ENCODE data around the gene PAX2.

The PAX2 gene

GRCh38 chr10:100761191-100761590 lies 15.8 kb downstream of the PAX2 start:
- DNase-seq, result no peak

GRCh38 chr10:100763043-100763747 lies 17.8 kb downstream of the PAX2 start:
- DNase-seq, result no peak

- DNase-seq, result no peak
Observed at GRCh38 chr10:100766693-100767421, 21.5 kb downstream of the PAX2 start.

- no peak for DNase-seq
Observed at GRCh38 chr10:100767422-100767775, 22.0 kb downstream of the PAX2 start.

GRCh38 chr10:100769481-100769880 lies 24.1 kb downstream of the PAX2 start:
- no peak for DNase-seq

GRCh38 chr10:100773646-100774045 lies 28.3 kb downstream of the PAX2 start:
- DNase-seq, result no peak

GRCh38 chr10:100774223-100774622 lies 28.8 kb downstream of the PAX2 start:
- no peak for DNase-seq

GRCh38 chr10:100774876-100775275 lies 29.5 kb downstream of the PAX2 start:
- DNase-seq, result no peak

GRCh38 chr10:100775386-100775785 lies 30.0 kb downstream of the PAX2 start:
- no peak for DNase-seq

- DNase-seq, result no peak
Observed at GRCh38 chr10:100775871-100776270, 30.5 kb downstream of the PAX2 start.

- no peak for DNase-seq
Observed at GRCh38 chr10:100776671-100777070, 31.3 kb downstream of the PAX2 start.

GRCh38 chr10:100779329-100779728 lies 33.9 kb downstream of the PAX2 start:
- no peak for DNase-seq

GRCh38 chr10:100780324-100780723 lies 34.9 kb downstream of the PAX2 start:
- no peak for DNase-seq

GRCh38 chr10:100781145-100781665 lies 35.8 kb downstream of the PAX2 start:
- no peak for DNase-seq

- DNase-seq, result no peak
Observed at GRCh38 chr10:100782461-100783244, 37.3 kb downstream of the PAX2 start.

GRCh38 chr10:100784126-100784525 lies 38.7 kb downstream of the PAX2 start:
- DNase-seq, result no peak

- DNase-seq, result no peak
Observed at GRCh38 chr10:100786591-100786990, 41.2 kb downstream of the PAX2 start.

- no peak for DNase-seq
Observed at GRCh38 chr10:100788002-100788903, 42.9 kb downstream of the PAX2 start.

GRCh38 chr10:100790761-100791208 lies 45.4 kb downstream of the PAX2 start:
- no peak for DNase-seq

- no peak for DNase-seq
Observed at GRCh38 chr10:100791369-100792058, 46.1 kb downstream of the PAX2 start.

- no peak for DNase-seq
Observed at GRCh38 chr10:100792574-100792973, 47.2 kb downstream of the PAX2 start.

- DNase-seq, result no peak
Observed at GRCh38 chr10:100793055-100793454, 47.7 kb downstream of the PAX2 start.

Measured in CD4-positive, alpha-beta T cell treated with Interleukin-21 for 1 hour (primary cell).